Measurements from ENCODE around the gene COL18A1. TPM values are rescaled to one million over a fixed set of nuclear protein-coding genes. Genes with fewer than 3 reads are reported as not detected.
"Not testable (repeated sequence)": the region's sequence is repeated elsewhere in the genome, so short reads cannot be mapped to it uniquely, and the experiment has no call there.

The COL18A1 gene
- total and polyA plus RNA-seq, 3 experiments from 2014 or later = 1.9 to 4.7 (median 2.2) TPM

DNA sequence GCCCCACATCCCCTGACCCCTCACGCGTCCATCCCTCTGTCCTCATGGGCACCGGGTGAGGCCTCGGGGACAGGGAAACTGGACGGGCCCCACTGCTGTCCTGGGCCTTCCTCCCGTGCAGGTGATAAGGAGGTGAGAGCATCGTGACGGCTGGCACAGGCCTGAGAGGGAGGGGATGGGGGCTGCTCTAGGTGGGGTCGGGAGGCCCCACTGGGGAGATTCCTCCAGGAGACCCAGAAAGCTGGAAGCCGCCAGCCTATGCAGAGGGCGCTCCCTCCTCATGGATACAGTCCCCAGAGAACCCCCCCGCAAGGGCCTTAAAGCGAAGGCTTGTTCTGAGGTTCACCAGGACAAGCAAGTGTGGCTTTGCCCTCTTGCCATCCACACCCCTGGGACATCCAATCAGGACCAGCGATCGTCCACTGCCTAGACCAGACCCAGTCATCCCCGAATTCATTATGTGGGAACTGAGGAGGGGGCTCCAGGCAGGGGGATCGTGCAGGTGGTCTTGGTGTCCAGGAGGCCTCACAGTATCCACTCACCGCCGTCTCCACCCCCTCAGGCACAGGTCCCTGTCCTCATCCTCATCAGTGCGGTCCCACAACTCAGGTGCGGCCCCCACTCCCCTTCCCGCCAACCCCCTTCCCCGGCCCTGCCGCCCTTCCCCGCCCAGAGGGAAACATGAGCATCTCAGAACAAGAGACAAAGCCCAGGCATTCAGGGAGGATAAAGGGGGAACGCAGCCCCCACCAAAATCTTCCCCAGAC is 45.3 kb upstream of the COL18A1 start:
- H3K4me1 ChIP-seq (ENCODE audit: insufficient read depth, low read length) = no peaks in the 10 kb centered on the region
- Mint-ChIP-seq H3K9me3 (no peaks in the 10 kb centered on the region), H3K27ac (no peak overlapping the region), H3K4me1 (peaks cover 11 to 14% (median 13%) of the 10 kb centered on the region in 3 donors), H3K4me3 (no peak overlapping the region), H3K36me3 (no peaks in the 10 kb centered on the region), H3K27me3 (peaks cover 14 to 31% of the 10 kb centered on the region in 2 donors)
- H3K36me3 ChIP-seq (ENCODE audit: insufficient read depth, low read length) = no peaks in the 10 kb centered on the region
- H3K27me3 ChIP-seq (ENCODE audit: insufficient read depth, low read length, poor library complexity, severe bottlenecking) = no peaks in the 10 kb centered on the region
- no peaks in the 10 kb centered on the region for H3K9me3 ChIP-seq (ENCODE audit: low read length)
- ChIA-PET POLR2A (no interaction called here), CTCF (no interaction called here)
- H3K4me3 ChIP-seq (ENCODE audit: low read length) = no peak overlapping the region
- H3K27ac ChIP-seq (ENCODE audit: low read depth, low read length) = no peak overlapping the region
- no peak for DNase-seq

DNA sequence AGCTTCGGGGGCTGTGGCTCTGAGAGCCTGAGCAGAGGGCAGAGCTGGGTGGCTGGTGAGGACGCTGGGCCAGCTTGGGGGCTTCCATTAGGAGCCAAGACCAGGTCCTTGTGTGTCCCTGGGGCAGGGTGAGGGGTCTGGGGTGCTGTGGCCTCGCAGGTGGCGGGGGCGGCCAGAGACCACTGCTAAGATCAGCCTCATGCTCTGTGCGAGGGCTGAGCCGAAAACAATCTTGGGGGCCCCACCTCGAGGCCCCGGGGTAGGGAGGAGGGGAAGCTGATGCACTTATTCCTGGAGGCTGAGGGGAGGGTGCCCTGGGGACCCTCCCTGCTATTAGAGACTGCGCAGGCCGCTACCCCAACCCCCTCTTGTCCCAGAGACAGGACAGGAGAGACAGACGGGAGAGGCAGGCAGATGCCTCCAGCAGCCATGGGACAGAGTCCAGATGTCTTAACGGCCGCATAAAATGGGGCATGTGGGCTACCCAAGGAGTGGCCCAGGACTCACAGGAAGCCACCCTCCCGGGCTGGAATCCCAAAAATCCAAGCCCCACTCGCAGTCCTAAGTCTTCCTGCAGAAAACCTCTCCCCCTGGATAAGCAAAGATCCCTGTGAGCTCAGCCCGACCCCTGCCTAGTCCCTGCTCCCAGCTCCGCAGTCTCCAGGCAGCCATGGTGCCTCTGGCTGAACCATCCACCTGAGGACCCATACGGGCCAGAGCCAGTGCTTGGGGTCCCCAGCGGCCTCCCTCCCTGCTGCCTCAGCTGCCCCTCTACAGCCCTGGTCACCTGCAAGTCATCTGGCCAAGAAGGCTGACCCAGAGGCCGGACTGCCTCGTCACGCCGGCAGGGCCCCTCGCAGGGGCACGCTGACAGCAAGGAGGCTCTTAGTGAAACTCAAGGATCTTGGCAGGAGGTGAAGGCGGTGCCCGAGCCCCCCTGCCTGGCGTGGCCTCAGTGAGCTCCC is 43.6 kb upstream of the COL18A1 start:
- no peak overlapping the region for H3K4me3 ChIP-seq (ENCODE audit: low read length)
- H3K4me1 Mint-ChIP-seq = peaks cover 4 to 7% (median 6%) of the 10 kb centered on the region in 3 donors
- peaks cover 10 to 24% of the 10 kb centered on the region in 2 donors for H3K27me3 Mint-ChIP-seq
- DNase-seq = no peak
- no peaks in the 10 kb centered on the region for H3K36me3 ChIP-seq (ENCODE audit: insufficient read depth, low read length)
- no peak overlapping the region for H3K27ac ChIP-seq (ENCODE audit: low read depth, low read length)
- H3K9me3 Mint-ChIP-seq = no peaks in the 10 kb centered on the region
- ChIA-PET POLR2A (no interaction called here), CTCF (no interaction called here)
- H3K4me1 ChIP-seq (ENCODE audit: insufficient read depth, low read length) = no peaks in the 10 kb centered on the region
- no peak overlapping the region for H3K27ac Mint-ChIP-seq
- no peak overlapping the region for H3K4me3 Mint-ChIP-seq
- H3K9me3 ChIP-seq (ENCODE audit: low read length) = no peaks in the 10 kb centered on the region
- no peaks in the 10 kb centered on the region for H3K27me3 ChIP-seq (ENCODE audit: insufficient read depth, low read length, poor library complexity, severe bottlenecking)
- H3K36me3 Mint-ChIP-seq = no peaks in the 10 kb centered on the region

- H3K4me1 Mint-ChIP-seq = peaks cover 4 to 7% (median 6%) of the 10 kb centered on the region in 3 donors
- no peak overlapping the region for H3K27ac Mint-ChIP-seq
- no peak overlapping the region for H3K4me3 Mint-ChIP-seq
- peaks cover 13 to 20% of the 10 kb centered on the region in 2 donors for H3K27me3 Mint-ChIP-seq
- H3K9me3 Mint-ChIP-seq = no peaks in the 10 kb centered on the region
- no peak overlapping the region for H3K4me3 ChIP-seq (ENCODE audit: low read length)
- no peaks in the 10 kb centered on the region for H3K4me1 ChIP-seq (ENCODE audit: insufficient read depth, low read length)
- H3K36me3 ChIP-seq (ENCODE audit: insufficient read depth, low read length) = no peaks in the 10 kb centered on the region
- H3K27me3 ChIP-seq (ENCODE audit: insufficient read depth, low read length, poor library complexity, severe bottlenecking) = no peaks in the 10 kb centered on the region
- no peak for DNase-seq
- CTCF ChIA-PET = no interaction called here
- H3K27ac ChIP-seq (ENCODE audit: low read depth, low read length) = peak overlapping the region; percentile 16
- POLR2A ChIA-PET = no interaction called here
- H3K9me3 ChIP-seq (ENCODE audit: low read length) = no peaks in the 10 kb centered on the region
- no peaks in the 10 kb centered on the region for H3K36me3 Mint-ChIP-seq
Measured at GRCh38 chr21:45362077-45362747, 42.8 kb upstream of the COL18A1 start.

DNA sequence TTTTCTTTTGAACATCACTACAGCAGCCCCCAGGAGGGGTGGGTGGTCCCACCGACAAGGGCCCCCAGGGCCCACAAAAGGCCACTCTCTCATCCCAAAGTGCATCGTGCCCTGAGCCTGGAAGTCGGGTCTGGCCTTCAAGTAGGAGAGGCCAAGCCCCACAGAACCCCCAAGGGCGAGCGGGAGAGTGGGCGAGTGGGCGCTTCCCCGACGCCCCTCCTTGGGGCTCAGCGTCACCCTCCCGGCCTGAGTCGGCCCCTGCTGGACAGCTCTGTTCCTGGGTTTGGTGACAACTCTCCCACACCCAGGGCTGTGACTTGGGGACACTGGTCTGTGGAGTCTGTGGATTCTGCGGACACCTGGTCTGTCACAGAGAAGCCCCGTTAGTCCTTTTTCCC is 42.2 kb upstream of the COL18A1 start:
- Histone ChIP-seq H3K4me1 (ENCODE audit: insufficient read depth, low read length) (no peaks in the 10 kb centered on the region), H3K27ac (ENCODE audit: low read depth, low read length) (no peak overlapping the region), H3K27me3 (ENCODE audit: insufficient read depth, low read length, poor library complexity, severe bottlenecking) (no peaks in the 10 kb centered on the region), H3K36me3 (ENCODE audit: insufficient read depth, low read length) (no peaks in the 10 kb centered on the region), H3K4me3 (ENCODE audit: low read length) (no peak overlapping the region), H3K9me3 (ENCODE audit: low read length) (no peaks in the 10 kb centered on the region)
- CTCF ChIA-PET = no interaction called here
- POLR2A ChIA-PET = no interaction called here
- no peak overlapping the region for H3K4me3 Mint-ChIP-seq
- H3K27ac Mint-ChIP-seq = no peak overlapping the region
- H3K4me1 Mint-ChIP-seq = peaks cover 4 to 7% (median 6%) of the 10 kb centered on the region in 3 donors
- no peaks in the 10 kb centered on the region for H3K36me3 Mint-ChIP-seq
- peaks cover 11 to 22% of the 10 kb centered on the region in 2 donors for H3K27me3 Mint-ChIP-seq
- DNase-seq = no peak
- H3K9me3 Mint-ChIP-seq = no peaks in the 10 kb centered on the region

GRCh38 chr21:45363272-45363671 is 41.7 kb upstream of the COL18A1 start:
- H3K4me1 Mint-ChIP-seq; CTCF ChIA-PET; H3K9me3 ChIP-seq (ENCODE audit: low read length); H3K36me3 ChIP-seq (ENCODE audit: insufficient read depth, low read length); H3K4me1 ChIP-seq (ENCODE audit: insufficient read depth, low read length); H3K4me3 ChIP-seq (ENCODE audit: low read length); H3K27ac ChIP-seq (ENCODE audit: low read depth, low read length); H3K9me3 Mint-ChIP-seq; H3K27ac Mint-ChIP-seq; H3K27me3 ChIP-seq (ENCODE audit: insufficient read depth, low read length, poor library complexity, severe bottlenecking); DNase-seq; POLR2A ChIA-PET; H3K4me3 Mint-ChIP-seq; H3K36me3 Mint-ChIP-seq: not testable (repeated sequence)
- peaks cover 11 to 24% of the 10 kb centered on the region in 2 donors for H3K27me3 Mint-ChIP-seq

GRCh38 chr21:45363921-45364467 is 41.0 kb upstream of the COL18A1 start:
- H3K27ac Mint-ChIP-seq = peak overlapping the region in 4 of 8 donors; percentile 48 to 69 (median 52)
- CTCF ChIA-PET = interaction anchor here (1.0 kb wide), 1 partner anchor 22 kb away, joined by 4 read pairs; no protein-coding TSS in a partner anchor

GRCh38 chr21:45364468-45365185 is 40.3 kb upstream of the COL18A1 start:
- Mint-ChIP-seq H3K9me3 (no peaks in the 10 kb centered on the region), H3K4me1 (peaks cover 4 to 15% (median 10%) of the 10 kb centered on the region in 3 donors), H3K27ac (peak overlapping the region in 1 of 8 donors; percentile 50), H3K36me3 (no peaks in the 10 kb centered on the region), H3K27me3 (peaks cover 11 to 22% of the 10 kb centered on the region in 2 donors), H3K4me3 (no peak overlapping the region)
- H3K27me3 ChIP-seq (ENCODE audit: insufficient read depth, low read length, poor library complexity, severe bottlenecking) = no peaks in the 10 kb centered on the region
- H3K27ac ChIP-seq (ENCODE audit: low read depth, low read length) = peak overlapping the region; percentile 31
- H3K4me3 ChIP-seq (ENCODE audit: low read length) = no peak overlapping the region
- no peaks in the 10 kb centered on the region for H3K4me1 ChIP-seq (ENCODE audit: insufficient read depth, low read length)
- DNase-seq = no peak
- H3K9me3 ChIP-seq (ENCODE audit: low read length) = no peaks in the 10 kb centered on the region
- ChIA-PET POLR2A (no interaction called here), CTCF (interaction anchor here (1.0 kb wide), 1 partner anchor 23 kb away, joined by 4 read pairs; no protein-coding TSS in a partner anchor)
- H3K36me3 ChIP-seq (ENCODE audit: insufficient read depth, low read length) = no peaks in the 10 kb centered on the region

More at GRCh38 chr21:45363921-45364467, 41.0 kb upstream of the COL18A1 start:
- H3K4me3 Mint-ChIP-seq = peak overlapping the region in 2 of 7 donors; percentile 44 to 62
- Histone ChIP-seq H3K4me1 (ENCODE audit: insufficient read depth, low read length) (no peaks in the 10 kb centered on the region), H3K9me3 (ENCODE audit: low read length) (no peaks in the 10 kb centered on the region), H3K27me3 (ENCODE audit: insufficient read depth, low read length, poor library complexity, severe bottlenecking) (no peaks in the 10 kb centered on the region), H3K36me3 (ENCODE audit: insufficient read depth, low read length) (no peaks in the 10 kb centered on the region), H3K4me3 (ENCODE audit: low read length) (no peak overlapping the region), H3K27ac (ENCODE audit: low read depth, low read length) (peak overlapping the region; percentile 31)
- POLR2A ChIA-PET = no interaction called here
- H3K36me3 Mint-ChIP-seq = no peaks in the 10 kb centered on the region
- H3K27me3 Mint-ChIP-seq = peaks cover 11 to 22% of the 10 kb centered on the region in 2 donors
- H3K4me1 Mint-ChIP-seq = peaks cover 4 to 10% (median 9%) of the 10 kb centered on the region in 3 donors
- no peak for DNase-seq
- H3K9me3 Mint-ChIP-seq = no peaks in the 10 kb centered on the region

All from CD8-positive, alpha-beta memory T cell (primary cell).